Left renal cortex interstitium (tissue), 4 donors: ENCODE data around the gene EPB42. TPM values are rescaled to one million over a fixed set of nuclear protein-coding genes. Genes with fewer than 3 reads are reported as not detected.

ENCODE experiments used
- polyA plus RNA-seq, 4 donors: library from polyadenylated mRNA; unstranded; fragments of 120-200 nt; gene quantifications; one replicate each; pipeline ENCODE4 v1.2.1, GENCODE V29; 2013; ENCODE audit not compliant: insufficient read length in 4 of 4

EPB42 gene
- polyA plus RNA-seq, 4 donors: 0.95 to 5.1 (median 1.2) TPM

Other genes with a start within 250 kb of the EPB42 start
- 10 to 100 TPM; 18.4 to 28.8 (median 24.0) TPM for gene UBR1, start 115.0 kb downstream of the EPB42 start, polyA plus RNA-seq
- 10 to 100 TPM; 15.8 to 17.7 (median 16.3) TPM for gene TMEM62, start 87.4 kb downstream of the EPB42 start, polyA plus RNA-seq
- 10 to 100 TPM; 51.5 to 59.5 (median 53.9) TPM for gene CCNDBP1, start 35.6 kb downstream of the EPB42 start, polyA plus RNA-seq
- gene TGM5, start 45.9 kb upstream of the EPB42 start, polyA plus RNA-seq: not detected
- gene TGM7, start 81.2 kb upstream of the EPB42 start, polyA plus RNA-seq: under 1 TPM in 2 of 4 donors, not detected in 2; 0.07 to 0.11 TPM
- 10 to 100 TPM; 11.2 to 14.8 (median 13.2) TPM for gene LCMT2, start 109.6 kb upstream of the EPB42 start, polyA plus RNA-seq
- gene ZSCAN29, start 150.0 kb upstream of the EPB42 start, polyA plus RNA-seq: 10 to 100 TPM; 19.7 to 35.5 (median 28.9) TPM
- 10 to 100 TPM; 20.4 to 32.0 (median 24.3) TPM for gene TUBGCP4, start 150.1 kb upstream of the EPB42 start, polyA plus RNA-seq